ENCODE measurements around the gene CD52. TPM values are rescaled to one million over a fixed set of nuclear protein-coding genes. Genes with fewer than 3 reads are reported as not detected.
A peak's percentile ranks its signal among the peaks of the same experiment; 100 is the strongest.

CD52 gene
- total and polyA plus RNA-seq, 2 experiments from 2014 or later, result 7.3 TPM; not detected in 1

GRCh38 chr1:26358411-26359384 is 40.9 kb downstream of the CD52 start:
- no peak for TF ChIP-seq ZNF462 (CRISPR knock-in tag; IDR thresholded peaks at IDR 0.05)
- TF ChIP-seq EZH2phosphoT487 (IDR thresholded peaks at IDR 0.05; ENCODE audit: unreplicated experiment), result no peak
- no peak for TF ChIP-seq STAT1 (IDR thresholded peaks at IDR 0.05; ENCODE audit: unreplicated experiment)
- TF ChIP-seq ZNF114 (CRISPR knock-in tag; IDR thresholded peaks at IDR 0.05), result no peak
- no peak for TF ChIP-seq EZH2 (IDR thresholded peaks at IDR 0.05; ENCODE audit: low read depth, unreplicated experiment)
- no peak for TF ChIP-seq CREB1 (CRISPR knock-in tag; IDR thresholded peaks at IDR 0.05; ENCODE audit: low read depth)
- no peak for TF ChIP-seq CTCF (conservative IDR thresholded peaks at IDR 0.05; ENCODE audit: low read depth in 2 of 2)
- no peak for TF ChIP-seq REST (IDR thresholded peaks at IDR 0.05; ENCODE audit: unreplicated experiment)
- TF ChIP-seq ZNF331 (CRISPR knock-in tag; IDR thresholded peaks at IDR 0.05; ENCODE audit: low read depth), result no peak
- no peak for TF ChIP-seq POLR2AphosphoS5 (IDR thresholded peaks at IDR 0.05; ENCODE audit: low read depth)
- TF ChIP-seq NANOG (IDR thresholded peaks at IDR 0.05; ENCODE audit: borderline replicate concordance), result no peak
- TF ChIP-seq JUNB (IDR thresholded peaks at IDR 0.05; ENCODE audit: unreplicated experiment), result no peak
- TF ChIP-seq ETS1 (IDR thresholded peaks at IDR 0.05), result no peak
- H3K27ac Mint-ChIP-seq, result no peak overlapping the region
- Histone ChIP-seq H3K27ac (ENCODE audit: low read depth) (no peak overlapping the region), H3K4me2 (peak overlapping the region; percentile 90), H3K4me1 (ENCODE audit: insufficient read depth) (peaks cover 15% of the 10 kb centered on the region), H2AFZ (no peak overlapping the region), H3K27me3 (ENCODE audit: insufficient read depth) (peaks cover 32% of the 10 kb centered on the region), H3K9me2 (ENCODE audit: insufficient read depth) (no peaks in the 10 kb centered on the region), H3K79me2 (replicated peaks; ENCODE audit: insufficient read depth) (no peaks in the 10 kb centered on the region), H3F3A (replicated peaks; ENCODE audit: low read depth) (peaks cover 13% of the 10 kb centered on the region; the same call in 1 of the 2 replicates), H3K36me3 (ENCODE audit: insufficient read depth) (no peaks in the 10 kb centered on the region), H4K20me1 (replicated peaks; ENCODE audit: insufficient read depth) (no peaks in the 10 kb centered on the region), H3K4me3 (peak overlapping the region; percentile 84)
- H3K4me3 Mint-ChIP-seq, result peak overlapping the region; percentile 81
- ATAC-seq (0 out of 3 replicates have a peak, but pooled peaks have one; percentile 2), DNase-seq (ENCODE audit: low spot score) (peak; percentile 45)
- no peaks in the 10 kb centered on the region for H3K9me3 Mint-ChIP-seq
- no peaks in the 10 kb centered on the region for H3K36me3 Mint-ChIP-seq (ENCODE audit: low read depth)
- peaks cover 35% of the 10 kb centered on the region for H3K27me3 Mint-ChIP-seq (ENCODE audit: insufficient read depth, low read depth, poor library complexity)
- peaks cover 40% of the 10 kb centered on the region for H3K4me1 Mint-ChIP-seq
